GM18498 (cell line): ENCODE results near the gene SNRPA1.
"Not testable (repeated sequence)": the region's sequence is repeated elsewhere in the genome, so short reads cannot be mapped to it uniquely, and the experiment has no call there.

ENCODE experiments used
- ATAC-seq: cut with Tn5 transposase; IDR thresholded peaks from one replicate; pipeline ENCODE4 v1.9.1; 2021; ENCODE audit warnings: mild to moderate bottlenecking, moderate library complexity; ENCODE audit not compliant: unreplicated experiment

SNRPA1 gene

DNA sequence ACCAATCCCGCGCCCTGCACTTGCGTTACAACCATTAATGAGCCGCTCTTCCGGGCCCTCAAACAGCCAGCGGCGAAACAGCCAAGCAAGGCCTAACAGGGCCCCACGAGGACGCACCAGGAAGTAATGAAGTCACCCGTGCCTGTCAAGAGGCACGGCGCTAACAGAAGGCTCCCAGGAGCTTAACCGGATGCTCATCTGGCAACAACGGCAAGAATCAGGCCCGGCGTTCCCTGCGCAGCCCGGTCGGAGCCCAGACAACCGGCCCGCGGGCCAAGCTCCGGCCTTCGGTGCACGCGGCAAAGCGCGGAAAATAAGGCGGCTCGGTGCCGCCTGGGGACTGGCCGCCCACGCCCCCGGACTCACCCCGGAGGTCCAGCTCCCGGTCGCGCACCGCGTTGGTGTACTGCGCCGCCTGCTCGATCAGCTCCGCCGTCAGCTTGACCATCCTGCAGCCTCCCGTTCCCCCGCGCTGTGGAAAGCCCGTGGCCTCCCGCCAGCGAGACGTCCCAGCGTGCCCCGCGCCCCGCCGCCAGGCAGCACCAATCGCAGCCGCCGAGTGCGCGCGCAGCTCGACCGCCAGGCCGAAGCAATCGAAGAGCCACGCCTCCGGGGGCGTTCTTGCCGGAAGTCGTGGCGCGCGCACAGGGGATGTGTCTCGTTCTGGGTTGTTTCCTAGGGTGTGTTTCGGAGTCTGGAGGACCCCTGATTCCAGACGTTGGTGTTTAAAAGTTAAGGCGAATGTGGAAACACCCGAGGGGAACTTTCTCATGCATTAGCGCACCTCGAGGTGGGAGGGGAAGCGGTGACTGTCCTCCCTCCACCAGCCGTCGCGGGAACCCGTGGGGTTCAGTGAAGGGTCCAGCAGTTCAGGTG, at the start of gene SNRPA1:
TSS of gene SNRPA1 (minus strand) at position 518 of the 876 bp plus-strand sequence. CDS start at position 448, 70 bp downstream.
- ATAC-seq: peak; percentile 83

GRCh38 chr15:101342056-101342455, 47.0 kb upstream of the SNRPA1 start:
- no peak for ATAC-seq

GRCh38 chr15:101338502-101339057, 43.5 kb upstream of the SNRPA1 start:
- no peak for ATAC-seq

GRCh38 chr15:101337976-101338375, 42.9 kb upstream of the SNRPA1 start:
- ATAC-seq: no peak

DNA sequence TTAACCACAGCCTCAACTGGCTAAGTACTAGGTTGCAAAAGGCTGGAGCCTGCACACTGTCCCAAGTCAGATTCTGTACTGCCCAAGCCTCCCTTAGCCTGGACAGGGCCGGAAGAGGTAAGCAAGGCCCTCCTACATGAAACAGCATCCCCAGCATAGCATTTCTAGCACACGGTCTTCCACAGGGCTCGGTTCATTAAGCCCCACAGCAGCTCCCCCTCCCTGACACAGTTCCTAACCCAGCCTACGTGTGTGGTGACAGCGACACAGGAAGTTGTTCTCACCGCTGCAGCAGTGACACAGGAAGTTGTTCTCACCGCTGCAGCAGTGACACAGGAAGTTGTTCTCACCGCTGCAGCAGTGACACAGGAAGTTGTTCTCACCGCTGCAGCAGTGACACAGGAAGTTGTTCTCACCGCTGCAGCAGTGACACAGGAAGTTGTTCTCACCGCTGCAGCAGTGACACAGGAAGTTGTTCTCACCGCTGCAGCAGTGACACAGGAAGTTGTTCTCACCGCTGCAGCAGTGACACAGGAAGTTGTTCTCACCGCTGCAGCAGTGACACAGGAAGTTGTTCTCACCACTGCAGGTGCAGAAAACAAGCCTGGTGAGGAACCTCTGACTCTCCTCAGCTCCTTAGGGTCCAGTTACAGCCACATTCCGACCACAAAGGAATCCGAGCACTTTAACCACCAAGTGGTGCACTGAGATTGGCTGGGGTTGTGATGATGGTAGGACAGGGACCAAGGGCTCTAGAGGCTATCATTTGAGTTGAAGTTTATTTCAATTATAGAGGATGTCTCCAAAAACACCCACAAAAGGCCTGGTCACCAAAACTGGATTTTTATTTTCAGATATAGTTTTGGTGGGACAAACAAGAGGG, 39.1 kb upstream of the SNRPA1 start:
- not testable (repeated sequence) for ATAC-seq

GRCh38 chr15:101332061-101332467, 37.0 kb upstream of the SNRPA1 start:
- ATAC-seq: no peak

GRCh38 chr15:101329867-101330380, 34.9 kb upstream of the SNRPA1 start:
- ATAC-seq: no peak

- ATAC-seq: no peak
These were observed 34.3 kb upstream of the SNRPA1 start for GRCh38 chr15:101329309-101329863.

GRCh38 chr15:101328001-101328400, 33.0 kb upstream of the SNRPA1 start:
- no peak for ATAC-seq

DNA sequence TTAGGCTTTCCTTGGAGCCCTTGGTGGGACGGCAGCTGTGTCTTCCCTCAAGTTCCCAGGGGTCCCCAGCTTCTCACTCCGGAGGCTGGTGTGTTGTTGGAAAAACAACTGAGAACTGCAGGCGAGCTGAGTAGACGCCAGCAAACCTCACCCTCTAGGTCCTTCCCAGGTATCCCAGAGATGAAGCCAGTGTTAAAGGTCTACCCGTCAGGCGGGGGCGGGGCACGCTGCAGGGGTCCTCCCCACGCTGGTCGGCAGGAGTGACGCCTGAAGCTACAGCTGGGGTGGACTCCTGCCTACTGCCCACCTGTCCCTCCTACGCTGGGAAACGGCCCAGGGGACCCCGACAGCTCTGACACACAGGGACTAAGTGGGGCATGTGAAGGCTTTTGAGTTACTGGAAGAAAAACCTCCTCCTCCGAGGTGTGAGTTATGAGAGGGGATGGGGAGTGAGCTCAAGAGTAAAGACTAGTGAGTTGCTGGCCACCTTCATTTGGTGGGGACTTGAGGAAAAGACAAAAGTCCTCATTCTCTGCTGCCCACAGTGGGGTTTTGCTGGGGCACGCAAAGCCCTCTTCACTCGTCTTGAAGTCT, 32.2 kb upstream of the SNRPA1 start:
- no peak for ATAC-seq

- ATAC-seq: no peak
These were observed 31.6 kb upstream of the SNRPA1 start for GRCh38 chr15:101326462-101327146.

DNA sequence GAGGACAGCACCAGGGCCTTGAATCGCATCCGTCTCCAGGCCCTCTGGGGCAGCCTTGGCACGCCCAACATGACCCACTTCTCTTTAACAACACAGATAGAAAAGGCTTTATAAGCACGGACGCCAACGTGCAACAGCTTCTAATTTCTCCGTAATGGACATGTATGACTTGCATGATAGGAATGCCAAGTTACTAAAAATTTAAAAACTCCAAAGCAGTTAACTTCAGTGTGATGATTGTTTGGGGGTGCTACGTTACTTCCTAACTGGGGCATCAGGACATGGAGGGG, 30.9 kb upstream of the SNRPA1 start:
- ATAC-seq: no peak

GRCh38 chr15:101325263-101326025, 30.4 kb upstream of the SNRPA1 start:
- no peak for ATAC-seq

GRCh38 chr15:101324524-101325177, 29.6 kb upstream of the SNRPA1 start:
- ATAC-seq: no peak

DNA sequence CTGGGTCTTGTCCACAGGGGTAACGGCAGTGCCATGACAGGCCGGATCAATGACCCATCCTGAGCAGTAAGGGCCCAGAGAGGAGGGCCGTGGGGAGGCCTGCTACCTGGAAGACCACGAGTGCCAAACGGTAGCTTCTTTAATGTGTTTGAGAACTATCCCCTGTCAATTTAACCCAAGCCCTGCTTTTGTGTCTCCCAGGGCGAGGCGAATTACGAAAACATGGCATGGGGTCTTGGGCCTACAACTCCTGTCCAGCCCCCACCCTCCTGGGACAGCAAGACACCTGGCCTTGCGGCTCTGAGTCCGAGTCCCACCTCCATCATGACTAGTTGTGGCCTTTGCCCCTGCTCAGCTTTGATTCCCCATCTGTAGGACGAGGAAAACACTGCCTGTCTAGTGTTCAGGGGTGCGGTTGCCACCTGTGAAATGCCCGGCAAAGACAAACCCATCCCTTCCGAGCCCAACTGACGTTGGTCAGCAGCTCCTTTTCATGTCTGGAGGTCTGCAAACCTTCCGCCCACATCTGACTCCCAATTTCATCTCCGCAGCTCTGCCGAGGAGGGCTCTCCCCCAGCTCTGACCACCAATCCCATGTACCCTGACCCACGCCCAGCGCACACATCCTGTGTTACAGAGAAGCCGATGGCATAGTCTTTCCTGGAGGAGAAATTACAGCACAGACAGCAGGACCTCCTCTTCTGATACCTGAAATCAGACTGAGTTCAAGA, 28.9 kb upstream of the SNRPA1 start:
- ATAC-seq: no peak

- no peak for ATAC-seq
These were observed 27.9 kb upstream of the SNRPA1 start for GRCh38 chr15:101322854-101323477.

DNA sequence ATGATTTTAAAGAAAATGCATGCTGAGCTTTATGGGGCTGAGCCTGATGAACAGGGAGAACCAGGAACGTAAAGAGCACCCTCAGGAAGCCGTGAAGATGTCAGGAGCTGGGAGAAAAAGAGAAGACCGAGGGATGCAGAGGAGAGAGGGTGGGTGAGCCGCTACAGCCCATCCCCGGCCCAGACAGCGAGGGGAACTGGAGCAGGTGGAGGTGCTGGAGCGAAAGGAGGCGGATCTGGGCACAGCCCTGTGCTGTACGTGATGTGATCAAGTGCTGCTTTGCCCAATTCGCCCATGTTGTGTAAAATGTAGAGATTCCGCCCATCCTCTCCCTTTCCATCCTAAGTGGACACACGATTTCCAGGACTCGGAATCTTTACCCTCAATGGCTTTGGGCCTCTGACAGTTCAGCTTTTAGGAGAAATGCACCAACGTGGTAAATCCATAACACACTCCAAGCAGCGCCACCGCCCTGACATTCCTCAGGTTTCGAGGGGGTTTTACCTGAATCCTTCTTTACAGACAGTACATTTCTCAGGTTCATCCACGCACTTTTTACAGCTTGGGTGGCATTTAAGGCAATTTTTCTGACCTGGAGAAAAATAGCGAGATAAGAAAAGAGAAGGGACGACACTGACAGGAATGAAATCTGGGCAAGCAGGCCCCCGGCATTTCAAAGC, 27.1 kb upstream of the SNRPA1 start:
- ATAC-seq: no peak
